Measurements from ENCODE around the gene TUBB4B. TPM values are rescaled to one million over a fixed set of nuclear protein-coding genes. Genes with fewer than 3 reads are reported as not detected.

Gene TUBB4B
- total RNA-seq, 4 donors from 2014 or later = 92.0 to 213 (median 150) TPM

DNA sequence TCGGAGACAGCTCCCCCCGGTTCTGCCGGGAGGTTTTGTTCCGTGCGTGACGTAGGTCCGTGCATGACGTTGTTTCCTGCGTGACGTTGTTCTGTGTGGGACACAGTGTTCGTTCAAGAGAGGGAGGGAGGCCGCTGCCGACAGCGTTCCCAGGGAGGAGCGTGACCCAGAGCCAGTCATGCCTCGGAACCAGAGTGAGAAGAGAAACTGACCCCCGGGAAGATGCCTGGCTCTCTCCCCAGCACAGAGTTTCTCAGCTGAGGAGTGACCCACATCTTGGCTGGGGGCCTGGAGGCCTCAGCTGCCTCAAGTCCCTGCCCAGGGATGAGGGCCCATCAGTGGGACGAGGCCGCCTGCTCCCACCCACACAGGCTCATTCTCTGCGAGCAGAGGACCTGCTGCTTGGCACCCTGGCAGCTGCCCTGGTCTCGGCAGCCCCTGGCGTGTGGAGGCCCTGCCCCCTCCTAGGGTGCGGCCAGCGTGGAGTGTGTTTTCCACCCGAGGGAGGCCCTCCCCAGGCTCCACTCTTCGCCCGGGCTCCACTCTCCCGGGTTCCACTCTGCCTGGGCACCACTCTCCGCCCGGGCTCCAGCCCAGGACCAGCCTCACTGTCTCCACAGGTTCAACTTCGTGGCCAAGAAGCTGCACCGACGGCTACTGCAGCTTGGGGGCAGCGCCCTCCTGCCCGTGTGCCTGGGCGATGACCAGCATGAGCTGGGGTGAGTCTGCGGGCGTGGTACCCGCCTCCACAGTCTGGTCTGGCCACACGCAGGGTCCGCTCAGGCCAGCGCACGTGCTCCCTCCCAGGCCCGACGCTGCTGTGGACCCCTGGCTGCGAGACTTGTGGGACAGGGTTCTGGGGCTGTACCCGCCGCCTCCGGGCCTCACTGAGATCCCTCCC lies 27.7 kb upstream of the TUBB4B start:
- no peak for TF ChIP-seq CTCF (IDR thresholded peaks at IDR 0.05; ENCODE audit: low read depth)

DNA sequence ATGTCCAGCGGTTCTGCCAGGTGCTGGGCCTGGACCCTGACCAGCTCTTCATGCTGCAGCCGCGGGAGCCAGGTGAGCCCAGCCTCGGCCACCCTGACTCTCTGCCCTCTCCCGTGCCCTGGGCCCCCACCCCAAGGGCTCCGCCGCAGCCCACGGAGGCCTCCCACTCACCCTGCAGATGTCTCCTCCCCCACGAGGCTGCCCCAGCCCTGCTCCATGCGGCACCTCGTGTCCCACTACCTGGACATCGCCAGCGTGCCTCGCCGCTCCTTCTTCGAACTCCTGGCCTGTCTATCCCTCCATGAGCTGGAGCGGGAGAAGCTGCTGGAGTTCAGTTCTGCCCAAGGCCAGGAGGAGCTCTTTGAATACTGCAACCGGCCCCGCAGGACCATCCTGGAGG lies 26.5 kb upstream of the TUBB4B start:
- no peak for TF ChIP-seq CTCF (IDR thresholded peaks at IDR 0.05; ENCODE audit: low read depth)

GRCh38 chr9:137215196-137215986 lies 25.7 kb upstream of the TUBB4B start:
- TF ChIP-seq CTCF (IDR thresholded peaks at IDR 0.05; ENCODE audit: low read depth) = no peak

DNA sequence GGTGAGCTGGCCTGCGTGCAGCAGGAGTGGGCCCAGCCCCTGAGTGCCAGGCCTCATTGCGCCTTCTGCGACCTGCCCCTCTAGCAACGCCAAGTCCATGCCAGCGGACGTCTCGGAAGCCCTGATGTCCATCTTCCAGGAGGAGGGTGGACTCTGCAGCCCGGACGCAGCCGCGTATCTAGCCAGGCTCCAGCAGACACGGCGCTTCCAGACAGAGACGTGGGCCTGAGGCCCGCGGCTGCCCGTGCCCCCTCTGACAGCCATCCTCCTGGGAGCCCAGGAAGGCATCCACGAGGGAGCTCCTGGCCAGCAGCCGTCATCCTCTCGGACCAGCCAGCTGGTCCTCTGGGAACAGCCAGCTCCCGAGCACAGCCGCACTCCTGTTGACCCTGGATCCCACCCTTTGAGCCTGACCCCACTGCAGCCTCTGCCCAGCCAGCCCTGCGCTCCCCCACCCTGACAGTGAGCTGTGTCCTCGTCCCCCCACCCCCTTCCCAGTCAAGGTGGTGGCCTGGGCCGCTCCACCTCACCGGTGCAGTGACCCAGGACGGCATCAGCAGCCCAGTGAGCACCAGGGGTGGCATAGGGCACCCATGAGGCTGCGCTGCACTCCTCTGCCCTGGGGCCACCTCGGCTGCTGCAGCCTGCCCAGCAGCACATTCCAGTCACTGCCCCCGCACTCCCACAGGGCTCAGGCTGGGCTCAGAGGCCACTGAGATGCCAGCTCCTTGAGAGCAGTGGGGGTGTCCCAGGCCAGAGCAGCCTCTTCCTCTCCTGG lies 24.7 kb upstream of the TUBB4B start:
- TF ChIP-seq CTCF (IDR thresholded peaks at IDR 0.05; ENCODE audit: low read depth) = no peak

DNA sequence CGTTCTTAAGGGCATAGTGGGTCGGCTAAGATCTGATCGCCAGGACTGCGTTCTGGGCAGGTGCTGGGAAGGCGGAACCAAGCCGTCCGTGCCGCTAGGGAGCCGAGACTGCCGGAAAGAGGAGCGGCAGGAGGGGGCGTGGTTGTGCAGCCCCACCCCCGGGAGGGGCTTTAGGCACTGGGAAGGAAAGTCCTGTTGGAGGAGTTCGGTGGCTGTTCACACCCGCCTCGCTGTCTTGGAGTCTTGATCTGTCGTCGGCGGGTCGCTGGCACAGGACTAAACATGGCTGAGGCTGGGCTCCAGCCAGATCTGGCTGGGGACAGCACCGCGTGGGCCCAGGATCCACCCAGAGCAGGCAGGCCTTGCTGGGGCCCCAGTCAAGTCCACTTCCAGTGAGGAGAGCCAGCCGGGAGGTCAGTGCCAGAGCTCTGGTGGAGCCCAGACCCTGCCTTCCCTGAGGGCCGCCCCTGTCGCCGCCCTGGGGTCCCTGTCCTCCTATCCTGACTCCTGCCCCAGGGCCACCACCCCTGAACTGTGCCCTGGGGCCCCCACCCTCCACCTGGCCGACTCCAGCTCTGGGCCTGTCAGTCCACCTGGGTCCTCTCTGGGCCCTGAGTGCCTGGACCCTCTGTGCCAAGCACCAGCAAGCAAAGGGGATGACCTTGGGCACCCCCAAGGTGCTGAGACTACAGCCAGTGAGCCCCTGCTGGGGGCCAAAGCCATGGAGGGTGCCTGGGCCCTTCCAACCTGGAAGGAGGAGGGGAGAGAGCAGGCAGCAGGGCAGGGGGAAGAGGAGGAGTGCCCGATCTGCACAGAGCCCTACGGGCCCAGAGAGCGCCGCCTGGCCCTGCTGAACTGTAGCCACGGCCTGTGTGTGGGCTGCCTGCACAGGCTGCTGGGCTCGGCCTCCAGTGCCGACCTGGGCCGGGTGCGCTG lies 23.5 kb upstream of the TUBB4B start:
- TF ChIP-seq CTCF (IDR thresholded peaks at IDR 0.05; ENCODE audit: low read depth) = no peak

DNA sequence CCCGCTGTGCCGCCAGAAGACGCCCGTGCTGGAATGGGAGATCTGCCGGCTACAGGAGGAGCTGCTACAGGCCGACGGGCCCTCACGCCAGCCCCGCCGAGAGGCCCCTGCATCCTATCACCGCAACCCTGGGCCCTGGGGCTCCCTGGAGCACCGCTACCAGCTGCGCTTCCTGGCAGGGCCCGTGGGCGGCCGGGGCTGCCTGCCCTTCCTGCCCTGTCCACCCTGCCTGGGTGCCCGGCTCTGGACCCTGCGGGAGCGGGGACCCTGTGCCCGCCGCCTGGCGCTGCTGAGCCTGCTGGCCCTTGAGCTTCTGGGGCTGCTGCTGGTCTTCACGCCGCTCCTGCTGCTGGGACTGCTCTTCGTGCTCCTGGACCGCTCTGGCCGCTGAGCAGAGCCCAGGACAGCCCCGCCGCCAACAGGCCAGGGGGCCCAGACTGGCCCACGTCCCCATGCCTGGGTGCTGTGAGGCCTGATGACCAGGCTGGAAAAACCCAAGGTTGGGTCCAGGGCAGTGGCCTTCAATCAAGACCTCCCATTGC lies 22.8 kb upstream of the TUBB4B start:
- TF ChIP-seq CTCF (IDR thresholded peaks at IDR 0.05; ENCODE audit: low read depth) = no peak

All from subcutaneous adipose tissue (tissue), 4 donors.